MM.1S (cell line): Measurements from ENCODE around the gene NOL9.

Source experiments
- DNase-seq: peaks from one replicate; pipeline ENCODE4 v3.0.0-alpha.2; 2015
- H2AFZ ChIP-seq: fragments of 300-600 bp; sonication (generic); 2 replicates; pipeline ENCODE4 v1.6.0; 2016; ENCODE audit warnings: antibody characterized with exemption, low read length
- H3F3A ChIP-seq: fragments of 300-600 bp; sonication (generic); 2 replicates; pipeline ENCODE4 v1.6.1; 2016; ENCODE audit warnings: mild to moderate bottlenecking, antibody characterized with exemption, low read length, moderate library complexity, mixed read lengths; ENCODE audit not compliant: insufficient read depth
- H3K27ac ChIP-seq: fragments of 300-600 bp; sonication (generic); 2 replicates; pipeline ENCODE4 v1.5.1; 2016; ENCODE audit warnings: mild to moderate bottlenecking, low read length
- H3K27me3 ChIP-seq: fragments of 300-600 bp; sonication (generic); replicated peaks from 2 replicates; pipeline ENCODE4 v1.6.0; 2016; ENCODE audit warnings: low read length; ENCODE audit not compliant: insufficient read depth
- H3K36me3 ChIP-seq: fragments of 300-600 bp; sonication (generic); replicated peaks from 2 replicates; pipeline ENCODE4 v1.6.1; 2016; ENCODE audit warnings: mild to moderate bottlenecking, low read length, mixed read lengths; ENCODE audit not compliant: insufficient read depth
- H3K4me1 ChIP-seq: fragments of 300-600 bp; sonication (generic); 2 replicates; pipeline ENCODE4 v1.6.1; 2016; ENCODE audit warnings: low read length, mixed read lengths
- H3K4me2 ChIP-seq: fragments of 300-600 bp; sonication (generic); 2 replicates; pipeline ENCODE4 v1.6.0; 2016; ENCODE audit warnings: low read depth, low read length
- H3K4me3 ChIP-seq: fragments of 300-600 bp; sonication (generic); 2 replicates; pipeline ENCODE4 v1.5.1; 2016; ENCODE audit warnings: low read length, mixed read lengths
- H3K79me2 ChIP-seq: fragments of 300-600 bp; sonication (generic); 2 replicates; pipeline ENCODE4 v1.6.1; 2016; ENCODE audit warnings: mixed run types, low read length, mixed read lengths
- H3K9ac ChIP-seq: fragments of 300-600 bp; sonication (generic); 2 replicates; pipeline ENCODE4 v1.6.1; 2016; ENCODE audit warnings: low read length, mixed read lengths
- H3K9me2 ChIP-seq: fragments of 300-600 bp; sonication (generic); replicated peaks from 2 replicates; pipeline ENCODE4 v1.6.1; 2016; ENCODE audit warnings: mild to moderate bottlenecking, low read length, mixed read lengths; ENCODE audit not compliant: insufficient read depth
- H3K9me3 ChIP-seq: fragments of 300-600 bp; sonication (generic); replicated peaks from 2 replicates; pipeline ENCODE4 v1.6.1; 2016; ENCODE audit warnings: mild to moderate bottlenecking, low read length, mixed read lengths; ENCODE audit not compliant: insufficient read depth
- H4K20me1 ChIP-seq: fragments of 300-600 bp; sonication (generic); 2 replicates; pipeline ENCODE4 v1.6.1; 2016; ENCODE audit warnings: mild to moderate bottlenecking, low read length, moderate library complexity, mixed read lengths; ENCODE audit not compliant: insufficient read depth
- CTCF ChIP-seq: fragments of 300-600 bp; sonication (generic); IDR thresholded peaks from 2 replicates; pipeline ENCODE4 v1.5.1; 2016; ENCODE audit warnings: antibody characterized with exemption, low read length, mixed read lengths
- EZH2 ChIP-seq: fragments of 300-600 bp; sonication (generic); optimal IDR thresholded peaks from 2 replicates; pipeline ENCODE3; 2017; ENCODE audit warnings: low read depth, mild to moderate bottlenecking, antibody characterized with exemption, low read length, mixed read lengths
- EZH2phosphoT487 ChIP-seq: fragments of 300-600 bp; sonication (generic); IDR thresholded peaks from 2 replicates; pipeline ENCODE4 v1.6.1; 2018; ENCODE audit warnings: antibody characterized with exemption, low read length

The NOL9 gene

GRCh38 chr1:6596351-6596750 is 42.0 kb upstream of the NOL9 start:
- Histone ChIP-seq H2AFZ (no peak overlapping the region), H3K27ac (no peak overlapping the region), H3F3A (0 out of 2 replicates have a peak, but pooled peaks cover 10% of the 10 kb centered on the region), H3K9me2 (no peaks in the 10 kb centered on the region), H3K9ac (no peak overlapping the region), H3K36me3 (peaks cover 11% of the 10 kb centered on the region; the same call in 1 of the 2 replicates), H3K4me1 (peaks cover 6% of the 10 kb centered on the region; the same call in 1 of the 2 replicates), H3K79me2 (peaks cover 71% of the 10 kb centered on the region), H3K4me3 (no peak overlapping the region), H4K20me1 (peaks cover 14% of the 10 kb centered on the region; the same call in 1 of the 2 replicates), H3K27me3 (no peaks in the 10 kb centered on the region), H3K9me3 (no peaks in the 10 kb centered on the region), H3K4me2 (no peak overlapping the region)
- DNase-seq = no peak
- TF ChIP-seq EZH2 = no peak
- TF ChIP-seq CTCF = no peak
- TF ChIP-seq EZH2phosphoT487 = no peak

- Histone ChIP-seq H3K9me2 (no peaks in the 10 kb centered on the region), H3K36me3 (peaks cover 11% of the 10 kb centered on the region; the same call in 1 of the 2 replicates), H3K4me1 (peaks cover 6% of the 10 kb centered on the region; the same call in 1 of the 2 replicates), H3K79me2 (peaks cover 66% of the 10 kb centered on the region), H4K20me1 (peaks cover 14% of the 10 kb centered on the region; the same call in 1 of the 2 replicates), H3K27me3 (no peaks in the 10 kb centered on the region), H3K4me3 (no peak overlapping the region), H3K4me2 (no peak overlapping the region), H3K9me3 (no peaks in the 10 kb centered on the region), H2AFZ (no peak overlapping the region), H3K27ac (no peak overlapping the region), H3F3A (peaks cover 1% of the 10 kb centered on the region; the same call in 1 of the 2 replicates), H3K9ac (no peak overlapping the region)
- no peak for DNase-seq
- TF ChIP-seq EZH2phosphoT487 = no peak
- TF ChIP-seq CTCF = no peak
- no peak for TF ChIP-seq EZH2
These were observed 40.8 kb upstream of the NOL9 start for GRCh38 chr1:6594977-6595740.

GRCh38 chr1:6593810-6594209 is 39.5 kb upstream of the NOL9 start:
- H4K20me1 ChIP-seq = 0 out of 2 replicates have a peak, but pooled peaks cover 6% of the 10 kb centered on the region
- H3K27ac ChIP-seq = no peak overlapping the region
- no peaks in the 10 kb centered on the region for H3K4me1 ChIP-seq
- TF ChIP-seq CTCF = no peak
- TF ChIP-seq EZH2 = no peak
- TF ChIP-seq EZH2phosphoT487 = no peak
- H3K4me3 ChIP-seq = no peak overlapping the region
- H2AFZ ChIP-seq = no peak overlapping the region
- H3K79me2 ChIP-seq = peaks cover 53% of the 10 kb centered on the region
- H3F3A ChIP-seq = no peaks in the 10 kb centered on the region; the same call in 1 of the 2 replicates
- no peak for DNase-seq
- no peaks in the 10 kb centered on the region for H3K27me3 ChIP-seq
- no peak overlapping the region for H3K4me2 ChIP-seq
- H3K9me3 ChIP-seq = no peaks in the 10 kb centered on the region
- no peaks in the 10 kb centered on the region for H3K9me2 ChIP-seq
- no peak overlapping the region for H3K9ac ChIP-seq
- peaks cover 9% of the 10 kb centered on the region; the same call in 1 of the 2 replicates for H3K36me3 ChIP-seq
